Embryonic facial prominence (tissue), 1 donor: Measurements from ENCODE around the gene PRKAR1B.

ENCODE experiments used
- DNase-seq: peaks from one replicate; pipeline ENCODE4 v3.0.0-alpha.2; 2016; ENCODE audit errors: extremely low spot score

Gene PRKAR1B

DNA sequence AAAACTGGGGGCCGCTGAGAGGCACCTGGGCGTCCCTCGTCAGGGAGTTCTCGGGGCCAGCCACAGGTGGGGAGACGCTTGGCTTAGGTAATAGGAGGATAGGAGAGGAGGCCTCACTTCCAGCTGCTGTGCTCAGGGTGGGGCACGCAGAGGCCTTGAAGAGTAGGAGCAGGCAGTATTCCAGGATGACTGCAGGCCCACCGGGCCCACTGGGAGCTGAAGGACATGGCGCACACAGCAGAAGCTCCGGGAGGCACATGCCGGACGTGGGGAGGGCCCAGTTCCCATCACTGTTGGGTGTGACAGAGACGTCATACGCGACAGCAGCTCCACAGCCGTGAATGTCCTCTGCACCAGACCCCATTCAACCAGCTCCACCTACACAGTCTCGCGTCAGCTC, 185.4 kb downstream of the PRKAR1B start:
- DNase-seq: no peak

GRCh38 chr7:540997-541396, 186.1 kb downstream of the PRKAR1B start:
- DNase-seq: no peak

DNA sequence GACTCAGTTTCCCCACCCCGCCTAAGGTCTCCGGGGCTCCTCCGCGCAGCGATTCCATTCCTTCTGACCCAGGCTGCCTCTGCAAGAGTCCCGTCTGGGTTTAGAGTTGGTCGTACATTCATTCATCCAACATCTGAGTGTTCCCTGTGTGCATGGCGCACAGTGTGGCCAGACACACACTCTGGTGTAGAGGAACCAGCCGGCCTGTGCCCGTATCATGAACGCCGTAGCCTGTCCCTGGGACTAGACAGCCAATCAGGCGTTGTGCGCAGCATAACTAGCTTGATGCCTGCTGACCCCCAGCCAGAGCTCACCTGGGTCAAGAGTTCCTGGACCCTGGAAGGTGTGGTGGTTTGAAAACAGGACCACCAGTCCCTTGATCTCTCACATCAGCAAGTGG, 186.5 kb downstream of the PRKAR1B start:
- no peak for DNase-seq

GRCh38 chr7:539731-540411, 187.2 kb downstream of the PRKAR1B start:
- no peak for DNase-seq

GRCh38 chr7:538764-539685, 188.1 kb downstream of the PRKAR1B start:
- no peak for DNase-seq

GRCh38 chr7:537911-538634, 189.0 kb downstream of the PRKAR1B start:
- no peak for DNase-seq

DNA sequence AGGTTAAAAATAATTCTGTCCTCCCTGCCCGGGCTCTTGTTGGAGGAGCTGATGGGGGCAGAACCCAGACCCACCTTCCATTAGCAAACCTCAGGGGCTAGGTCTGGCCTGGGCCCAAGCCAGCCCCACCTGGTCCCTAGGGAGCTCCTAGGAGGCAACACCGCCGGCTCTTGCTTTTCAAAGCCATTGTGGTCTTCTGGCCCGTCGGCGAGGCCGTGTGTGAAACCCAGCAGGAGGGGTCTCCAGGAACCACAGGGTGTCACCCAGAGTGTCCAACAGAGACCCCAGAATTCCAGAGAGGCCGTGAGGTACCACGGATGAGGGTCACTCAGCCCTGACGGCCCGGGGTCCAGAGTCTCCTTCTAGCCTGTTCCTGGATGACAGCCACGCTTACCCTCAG, 190.8 kb downstream of the PRKAR1B start:
- DNase-seq: no peak

DNA sequence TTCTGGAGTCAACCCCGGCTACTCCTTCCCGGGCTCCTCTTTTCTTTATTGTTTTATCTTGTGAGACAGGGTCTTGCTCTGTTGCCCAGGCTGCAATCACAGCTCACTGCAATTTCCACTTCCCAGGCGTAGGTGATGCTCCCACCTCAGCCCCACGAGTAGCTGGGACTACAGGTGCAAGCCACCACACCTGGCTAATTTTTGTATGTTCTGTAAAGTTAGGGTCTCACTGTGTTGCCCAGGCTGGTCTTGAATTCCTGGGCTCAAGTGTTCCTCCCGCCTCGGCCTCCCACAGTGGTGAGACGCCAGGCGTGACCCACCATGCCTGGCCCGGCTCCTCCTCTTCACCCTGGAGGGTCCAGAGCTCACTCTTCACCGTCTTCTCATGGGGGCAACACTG, 192.1 kb downstream of the PRKAR1B start:
- no peak for DNase-seq

DNA sequence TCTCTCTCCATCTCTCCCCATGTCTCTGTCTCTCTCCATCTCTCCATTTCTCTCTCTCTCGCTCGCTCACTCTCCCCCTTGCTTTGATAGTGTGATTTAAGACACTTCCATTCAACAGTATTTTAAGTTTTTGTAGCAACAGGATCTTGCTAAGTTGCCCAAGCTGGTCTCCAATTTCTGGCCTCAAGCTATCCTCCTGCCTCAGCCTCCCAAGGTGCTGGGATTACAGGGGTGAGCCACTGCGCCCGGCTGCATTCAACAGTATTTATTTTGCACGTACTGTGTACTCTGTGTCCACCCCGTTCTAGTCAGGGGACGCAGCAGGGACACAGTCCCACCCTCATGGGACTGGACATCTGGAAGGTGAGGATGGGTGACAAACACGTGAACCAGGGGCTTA, 193.0 kb downstream of the PRKAR1B start:
- no peak for DNase-seq

DNA sequence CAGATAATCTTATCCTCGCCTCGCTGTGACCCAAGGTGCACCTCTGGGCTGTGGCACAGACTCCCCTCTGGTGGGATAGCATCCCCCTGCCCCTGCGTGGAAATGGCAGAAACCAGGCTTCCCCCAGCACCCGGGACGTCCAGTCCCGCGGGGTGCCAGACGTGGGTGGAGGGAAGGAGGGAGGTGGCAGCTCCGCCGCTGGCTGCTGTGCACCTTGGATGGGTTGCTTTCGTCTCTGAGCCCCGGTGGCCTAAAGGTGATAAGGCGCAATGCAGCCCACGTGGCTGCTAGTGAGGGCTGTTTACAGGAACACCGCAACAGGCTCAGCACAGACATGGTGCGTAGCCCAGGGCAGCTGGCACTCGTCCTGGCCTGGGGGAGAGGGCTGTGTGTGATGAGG, 193.8 kb downstream of the PRKAR1B start:
- no peak for DNase-seq

GRCh38 chr7:532379-533143, 194.5 kb downstream of the PRKAR1B start:
- DNase-seq: no peak

DNA sequence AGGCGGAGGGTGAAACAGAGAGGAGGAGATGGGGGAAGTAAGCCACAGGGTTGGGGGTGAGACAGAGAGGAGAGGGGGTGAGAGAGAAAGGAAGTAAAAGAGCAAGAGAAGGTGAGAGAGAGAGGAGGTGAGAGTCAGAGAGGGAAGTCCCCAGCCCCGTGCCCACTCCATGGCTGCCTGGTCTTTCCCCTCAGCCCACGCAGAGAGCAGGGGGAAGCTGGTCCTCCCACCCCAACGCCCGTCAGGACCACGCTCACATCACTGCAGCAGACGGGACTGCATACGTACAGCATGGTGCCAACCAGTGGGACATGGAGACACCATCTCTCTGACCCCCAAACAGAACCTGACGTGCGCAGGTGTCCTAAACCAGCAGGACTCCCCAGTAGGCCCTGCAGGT, 195.3 kb downstream of the PRKAR1B start:
- no peak for DNase-seq

DNA sequence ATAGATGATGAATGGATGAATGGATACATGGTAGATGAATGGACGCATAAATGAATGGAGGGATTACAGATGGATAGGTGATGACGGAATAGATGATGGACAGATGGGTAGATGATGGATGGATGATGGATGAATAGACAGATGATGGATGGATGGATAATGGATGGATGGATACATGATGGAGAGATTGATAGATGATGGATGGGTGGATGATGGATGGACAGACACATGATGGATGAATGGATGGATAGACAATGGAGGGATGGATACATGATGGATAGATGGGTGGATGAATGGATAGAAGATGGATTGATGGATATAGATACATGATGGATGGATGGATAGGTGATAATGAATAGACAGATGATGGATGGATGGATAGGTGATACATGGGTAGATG, 198.6 kb downstream of the PRKAR1B start:
- DNase-seq: no peak

- DNase-seq: no peak
Measured at GRCh38 chr7:527723-528122, 199.4 kb downstream of the PRKAR1B start.

- DNase-seq: no peak
Measured at GRCh38 chr7:526460-527034, 200.5 kb downstream of the PRKAR1B start.

DNA sequence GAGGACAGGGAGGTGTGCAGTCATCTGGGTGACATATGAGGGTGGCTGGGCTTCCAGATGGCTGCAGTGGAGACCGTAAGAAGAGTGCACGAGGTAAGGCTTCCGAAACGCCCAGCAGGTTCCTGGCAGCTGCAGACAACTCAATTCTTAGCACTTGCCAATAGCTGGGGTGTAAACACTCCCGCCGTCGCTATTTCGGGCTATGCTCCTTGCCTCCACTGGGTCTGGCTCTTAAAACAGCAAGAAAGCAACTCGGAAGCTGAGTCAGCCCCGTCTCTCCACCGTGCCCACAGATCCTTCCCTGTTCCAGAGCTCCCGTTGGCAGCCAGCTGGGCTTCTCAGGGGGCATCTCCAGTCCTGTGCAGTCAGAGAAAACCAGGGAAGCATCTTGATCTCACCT, 201.3 kb downstream of the PRKAR1B start:
- no peak for DNase-seq

GRCh38 chr7:524800-525199, 202.3 kb downstream of the PRKAR1B start:
- DNase-seq: no peak

- no peak for DNase-seq
Measured at GRCh38 chr7:523347-524336, 203.4 kb downstream of the PRKAR1B start.

DNA sequence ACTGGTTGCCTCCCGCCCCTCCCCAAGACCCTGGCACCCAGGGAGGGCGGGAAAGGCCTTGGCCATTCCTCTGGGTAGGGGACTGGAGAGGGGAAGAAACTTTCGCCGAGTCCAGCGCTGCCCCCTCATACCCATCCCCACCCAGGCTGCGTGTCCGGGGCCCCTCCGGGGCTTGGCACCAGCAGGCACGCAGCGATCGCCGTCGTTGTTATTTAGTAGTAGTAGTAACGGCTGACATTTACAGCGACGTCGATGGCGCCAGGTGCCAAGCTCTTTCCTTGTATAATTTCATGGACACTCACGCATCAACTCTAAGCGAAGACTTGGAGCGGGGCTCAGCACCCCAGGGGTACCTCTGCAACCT, 204.1 kb downstream of the PRKAR1B start:
- DNase-seq: no peak
